VCaP (cell line): ENCODE results near the gene NRXN3.
A peak's percentile ranks its signal among the peaks of the same experiment; 100 is the strongest.

Source experiments
- H3K27ac ChIP-seq: fragments of 450-650 bp; 2 replicates; pipeline ENCODE4 v1.5.1; 2017
- TF ChIP-seq, protein P1 (sequence below): fragments of 450-650 bp; conservative IDR thresholded peaks from 2 replicates; pipeline ENCODE4 v1.5.1; 2017; ENCODE audit warnings: mild to moderate bottlenecking, moderate library complexity

NRXN3 gene

GRCh38 chr14:78897443-78897842 is 727.3 kb downstream of the NRXN3 start:
- no peak overlapping the region for H3K27ac ChIP-seq
- TF ChIP-seq, protein P1, sequence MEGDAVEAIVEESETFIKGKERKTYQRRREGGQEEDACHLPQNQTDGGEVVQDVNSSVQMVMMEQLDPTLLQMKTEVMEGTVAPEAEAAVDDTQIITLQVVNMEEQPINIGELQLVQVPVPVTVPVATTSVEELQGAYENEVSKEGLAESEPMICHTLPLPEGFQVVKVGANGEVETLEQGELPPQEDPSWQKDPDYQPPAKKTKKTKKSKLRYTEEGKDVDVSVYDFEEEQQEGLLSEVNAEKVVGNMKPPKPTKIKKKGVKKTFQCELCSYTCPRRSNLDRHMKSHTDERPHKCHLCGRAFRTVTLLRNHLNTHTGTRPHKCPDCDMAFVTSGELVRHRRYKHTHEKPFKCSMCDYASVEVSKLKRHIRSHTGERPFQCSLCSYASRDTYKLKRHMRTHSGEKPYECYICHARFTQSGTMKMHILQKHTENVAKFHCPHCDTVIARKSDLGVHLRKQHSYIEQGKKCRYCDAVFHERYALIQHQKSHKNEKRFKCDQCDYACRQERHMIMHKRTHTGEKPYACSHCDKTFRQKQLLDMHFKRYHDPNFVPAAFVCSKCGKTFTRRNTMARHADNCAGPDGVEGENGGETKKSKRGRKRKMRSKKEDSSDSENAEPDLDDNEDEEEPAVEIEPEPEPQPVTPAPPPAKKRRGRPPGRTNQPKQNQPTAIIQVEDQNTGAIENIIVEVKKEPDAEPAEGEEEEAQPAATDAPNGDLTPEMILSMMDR, result no peak

DNA sequence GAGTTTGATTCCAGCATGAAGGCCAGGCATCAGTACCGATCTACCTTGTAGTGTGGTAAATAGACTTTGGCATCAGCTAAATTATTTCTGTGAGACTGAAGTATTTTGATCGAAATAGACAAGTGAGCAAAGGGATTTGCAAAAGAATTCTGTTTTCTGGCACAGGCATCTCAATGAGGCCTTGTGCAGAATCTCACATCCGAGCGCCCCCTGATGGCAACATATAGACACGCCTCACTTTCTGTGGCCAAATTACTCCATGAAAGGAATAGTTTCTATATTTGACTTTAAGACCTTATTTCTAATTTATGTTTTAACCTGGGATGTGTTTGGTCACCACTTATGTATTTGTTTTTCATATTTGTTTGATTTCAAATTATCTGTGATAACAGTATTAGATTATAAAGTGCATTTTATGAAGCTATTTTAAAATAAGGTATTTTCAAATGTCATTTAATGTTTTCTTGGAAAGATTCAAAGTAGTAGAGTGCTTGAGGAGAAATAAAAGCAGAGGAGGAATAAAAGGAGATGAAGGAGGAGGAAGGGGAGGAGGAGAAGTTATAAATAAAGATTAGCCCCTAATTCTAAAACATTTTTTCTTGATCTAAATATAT is 731.9 kb downstream of the NRXN3 start:
- H3K27ac ChIP-seq, result no peak overlapping the region
- TF ChIP-seq, protein P1, result peak; percentile 90

- TF ChIP-seq, protein P1, result peak; percentile 83
- H3K27ac ChIP-seq, result no peak overlapping the region
These were observed 733.9 kb downstream of the NRXN3 start for GRCh38 chr14:78904094-78904493.

- TF ChIP-seq, protein P1, result no peak
- H3K27ac ChIP-seq, result no peak overlapping the region
These were observed 747.3 kb downstream of the NRXN3 start for GRCh38 chr14:78917462-78917861.

DNA sequence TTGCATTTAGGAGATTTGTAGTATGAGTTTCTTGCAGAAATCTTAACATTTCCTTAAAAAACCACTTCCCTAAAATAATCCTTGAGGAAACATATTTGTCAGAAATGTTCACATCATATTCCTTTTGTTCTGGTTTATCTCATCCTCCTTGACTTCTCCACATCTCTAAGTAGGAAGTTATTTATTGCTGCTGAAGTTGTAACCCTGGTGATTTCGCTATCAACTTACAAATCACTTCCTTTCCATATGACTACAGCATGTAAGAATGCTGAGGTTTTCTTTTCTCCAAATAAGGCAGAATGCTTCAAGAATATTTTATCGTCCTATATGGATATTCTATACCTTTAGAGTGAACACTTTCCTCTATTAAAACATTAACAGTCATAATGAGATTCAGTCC is 751.7 kb downstream of the NRXN3 start:
- no peak overlapping the region for H3K27ac ChIP-seq
- TF ChIP-seq, protein P1, result no peak

GRCh38 chr14:78927261-78927660 is 757.1 kb downstream of the NRXN3 start:
- TF ChIP-seq, protein P1, result no peak
- H3K27ac ChIP-seq, result no peak overlapping the region

GRCh38 chr14:78933166-78933565 is 763.0 kb downstream of the NRXN3 start:
- no peak overlapping the region for H3K27ac ChIP-seq
- TF ChIP-seq, protein P1, result no peak
